Stimulated activated CD8-positive, alpha-beta memory T cell treated with anti-CD3 and anti-CD28 coated beads, Interleukin-2, amount 100 ng/mL, for 48 hours (primary cell): ENCODE results near the gene BIVM.

Experiments used
- DNase-seq, 2 donors: peaks; one replicate each; pipeline ENCODE4 v3.0.0-alpha.2; 2020; ENCODE audit warnings: low read depth in 2 of 2

The BIVM gene

DNA sequence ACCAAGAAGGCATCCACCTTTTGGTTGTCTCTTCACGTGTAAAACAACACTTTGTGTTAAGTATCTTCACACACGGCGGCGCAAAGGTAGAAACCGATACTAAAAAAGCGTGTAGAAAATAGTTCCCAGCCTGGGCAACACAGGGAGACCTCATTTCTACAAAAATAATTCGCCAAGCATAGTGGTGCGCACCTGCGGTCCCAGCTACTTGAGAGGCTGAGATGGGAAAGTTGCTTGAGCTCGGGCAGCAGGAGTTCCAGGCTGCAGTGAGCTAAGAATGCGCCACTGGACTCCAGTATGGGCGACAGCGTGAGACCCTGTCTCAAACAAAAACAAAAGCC lies 46.3 kb downstream of the BIVM start:
- DNase-seq = no peak

DNA sequence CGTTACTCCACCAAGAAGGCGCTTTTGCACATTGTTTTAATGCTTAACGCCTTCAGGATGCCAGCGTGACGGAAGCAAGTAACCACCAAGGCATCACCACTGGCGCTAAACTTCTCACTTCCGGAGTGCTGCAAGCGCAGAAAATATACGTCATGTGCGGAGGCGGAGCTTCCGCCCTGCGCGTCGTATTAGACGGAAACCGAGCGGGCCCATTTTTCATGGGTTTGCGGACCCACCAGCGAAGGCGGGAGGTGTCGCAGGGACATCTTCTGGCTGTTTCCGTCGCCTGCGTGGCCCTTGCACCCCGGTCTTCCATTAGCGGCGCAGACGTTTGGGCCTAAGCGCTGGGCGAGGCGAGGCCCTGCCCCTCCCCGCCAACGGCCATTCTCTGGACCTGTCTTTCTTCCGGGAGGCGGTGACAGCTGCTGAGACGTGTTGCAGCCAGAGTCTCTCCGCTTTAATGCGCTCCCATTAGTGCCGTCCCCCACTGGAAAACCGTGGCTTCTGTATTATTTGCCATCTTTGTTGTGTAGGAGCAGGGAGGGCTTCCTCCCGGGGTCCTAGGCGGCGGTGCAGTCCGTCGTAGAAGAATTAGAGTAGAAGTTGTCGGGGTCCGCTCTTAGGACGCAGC lies 46.8 kb downstream of the BIVM start, which contains the start of gene ERCC5:
Gene ERCC5, plus strand, starts transcription at position 403 of the 631 bp plus-strand sequence. CDS start 235 bp downstream, outside the sequence.
- DNase-seq = peak; percentile 89 to 93

DNA sequence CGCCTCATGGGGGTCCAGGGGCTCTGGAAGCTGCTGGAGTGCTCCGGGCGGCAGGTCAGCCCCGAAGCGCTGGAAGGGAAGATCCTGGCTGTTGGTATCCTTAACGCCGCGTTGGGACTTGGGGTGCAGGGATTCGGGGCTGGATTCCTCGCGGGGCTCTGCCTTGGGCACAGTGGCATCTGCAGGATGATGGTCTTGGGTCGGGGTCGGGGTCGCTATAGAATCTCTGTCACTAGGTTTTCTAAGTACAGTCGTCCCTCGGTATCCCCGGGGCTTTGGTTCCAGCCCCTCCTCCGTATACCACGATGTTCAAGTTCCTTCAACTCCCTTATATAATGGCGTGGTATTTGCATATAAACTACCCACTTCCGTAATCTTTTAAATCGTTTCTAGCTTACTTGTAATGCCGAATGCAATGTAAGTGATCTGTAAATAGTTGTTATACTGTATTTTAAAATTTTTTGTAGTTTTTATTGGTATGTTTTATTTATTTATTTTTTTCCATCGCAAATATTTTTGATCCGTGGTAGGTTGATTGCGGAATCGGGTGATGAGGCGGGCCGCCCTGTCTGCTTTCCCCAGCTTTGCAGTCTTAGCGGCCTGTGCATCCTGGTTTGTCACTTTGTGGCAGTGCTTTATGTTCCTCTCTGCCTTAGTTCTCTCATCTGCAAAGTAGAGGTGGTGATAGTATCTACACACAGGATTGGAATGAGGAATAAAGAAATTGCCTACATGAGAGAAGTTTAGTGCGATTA lies 47.5 kb downstream of the BIVM start:
- DNase-seq = no peak

DNA sequence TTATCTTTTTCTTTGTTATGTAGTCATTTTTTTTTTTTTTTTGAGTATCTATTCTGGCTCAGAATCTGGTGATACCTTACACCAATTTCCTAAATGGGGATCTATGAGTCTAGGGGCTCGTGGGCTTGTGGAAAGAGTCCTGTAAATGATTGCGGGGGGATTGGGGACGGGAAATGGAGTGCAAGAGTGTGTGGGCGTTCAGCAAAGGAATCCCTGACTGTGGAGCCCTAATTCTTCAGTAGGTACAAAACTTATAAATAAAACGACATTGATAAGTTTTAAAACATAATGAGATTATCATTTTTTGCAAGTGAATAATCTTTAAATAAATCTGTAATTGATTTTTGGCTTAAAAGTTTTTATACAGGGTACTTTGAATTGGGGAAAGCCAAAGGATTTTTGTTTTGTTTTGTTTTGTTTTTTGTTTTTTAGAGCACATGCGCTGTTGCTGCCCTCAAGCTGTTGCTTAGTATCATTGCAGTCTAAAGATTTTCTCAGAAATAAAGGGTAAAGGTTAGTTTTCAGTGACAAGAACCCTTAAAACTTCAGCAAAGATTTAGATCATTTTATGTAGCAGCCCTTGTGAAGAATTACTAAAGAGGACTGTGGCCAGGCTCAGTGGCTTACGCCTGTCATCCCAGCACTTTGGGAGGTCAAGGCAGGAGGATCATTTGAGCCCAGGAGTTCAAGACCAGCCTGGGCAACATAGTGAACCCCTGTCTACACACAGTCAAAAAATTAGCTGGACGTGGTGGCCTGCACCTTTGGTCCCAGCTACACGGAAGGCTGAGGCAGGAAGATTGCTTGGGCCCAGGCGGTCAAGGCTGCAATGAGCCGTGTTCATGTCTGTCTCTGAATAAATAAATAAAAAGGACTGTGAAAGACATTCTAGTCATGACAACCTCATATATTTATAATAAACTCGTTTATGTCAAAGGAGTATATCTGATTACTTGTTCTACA lies 48.6 kb downstream of the BIVM start:
- no peak for DNase-seq

DNA sequence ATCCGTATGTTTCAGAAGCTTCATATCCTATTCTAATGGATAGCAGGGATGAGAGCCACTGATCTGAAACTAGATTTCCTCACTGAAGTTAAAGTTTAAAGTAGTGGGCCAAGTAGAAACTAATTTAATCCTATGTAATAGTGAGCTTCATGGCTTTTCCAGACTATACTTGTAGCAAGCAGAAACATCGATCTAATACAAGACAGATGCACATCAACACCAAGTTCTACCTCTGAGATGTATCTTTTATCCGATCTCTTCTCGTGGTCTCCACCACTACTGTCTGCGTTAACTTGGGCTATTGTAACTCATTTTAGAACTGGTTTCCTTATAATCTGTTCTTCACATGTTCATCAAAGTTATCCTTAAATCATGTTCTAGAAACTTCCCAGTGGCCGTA lies 50.0 kb downstream of the BIVM start:
- no peak for DNase-seq

DNA sequence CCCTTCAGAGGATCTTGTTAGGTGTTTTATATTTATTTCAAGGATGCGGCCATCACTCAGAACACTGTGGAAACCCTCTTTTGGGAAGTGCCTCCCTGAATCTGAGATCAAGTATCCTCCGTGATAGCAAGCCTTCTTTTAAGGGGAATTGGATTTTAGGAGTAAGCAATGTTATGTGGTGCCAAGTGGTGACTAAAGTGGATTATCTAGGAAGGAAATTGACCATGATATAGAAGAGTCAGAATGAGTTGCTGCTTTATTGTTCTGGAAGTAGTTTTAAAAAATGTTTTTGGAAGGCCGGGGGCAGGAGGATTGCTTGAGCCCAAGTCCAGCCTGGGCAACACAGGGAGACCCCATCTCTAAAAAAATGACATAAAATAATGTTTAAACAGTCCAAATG lies 53.6 kb downstream of the BIVM start:
- DNase-seq = no peak

DNA sequence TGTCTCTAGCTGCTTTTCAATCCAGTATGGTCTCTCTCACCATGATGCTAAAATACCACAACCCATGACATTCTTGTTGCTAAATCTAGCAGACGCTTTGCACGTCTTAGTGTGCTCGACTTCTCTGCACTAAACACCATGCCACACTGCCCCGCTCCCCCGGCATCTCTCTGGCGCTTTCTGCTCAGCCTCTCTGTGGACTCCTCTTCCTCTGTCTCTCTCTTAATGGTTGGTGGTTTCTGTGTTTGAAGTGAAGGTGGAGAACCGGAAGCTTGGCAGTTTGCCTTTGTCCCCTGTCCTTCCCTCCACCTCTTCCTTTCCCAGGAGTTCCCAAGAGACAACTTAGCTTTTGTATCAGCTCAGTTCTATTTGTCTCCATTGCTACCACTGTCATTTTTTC lies 55.8 kb downstream of the BIVM start:
- DNase-seq = no peak

DNA sequence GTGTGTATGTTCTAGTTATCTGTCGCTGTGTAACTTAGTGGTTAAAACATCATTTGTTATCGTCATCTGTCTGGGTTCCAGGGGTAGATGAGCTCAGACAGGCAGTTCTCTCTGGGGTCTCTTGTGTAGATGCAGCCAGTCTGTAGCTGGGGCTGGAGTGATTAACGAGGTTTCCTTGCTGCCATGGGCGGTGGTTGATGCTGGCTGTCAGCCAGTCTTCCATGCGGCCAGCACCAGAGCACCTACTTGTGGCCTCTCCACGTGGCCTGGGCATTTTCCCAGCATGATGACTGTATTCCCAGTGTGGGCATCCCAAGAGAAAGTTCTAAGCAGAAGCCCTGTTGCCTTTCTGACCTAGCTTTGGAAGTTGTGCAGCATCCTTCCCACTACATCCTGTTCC lies 57.6 kb downstream of the BIVM start:
- no peak for DNase-seq

DNA sequence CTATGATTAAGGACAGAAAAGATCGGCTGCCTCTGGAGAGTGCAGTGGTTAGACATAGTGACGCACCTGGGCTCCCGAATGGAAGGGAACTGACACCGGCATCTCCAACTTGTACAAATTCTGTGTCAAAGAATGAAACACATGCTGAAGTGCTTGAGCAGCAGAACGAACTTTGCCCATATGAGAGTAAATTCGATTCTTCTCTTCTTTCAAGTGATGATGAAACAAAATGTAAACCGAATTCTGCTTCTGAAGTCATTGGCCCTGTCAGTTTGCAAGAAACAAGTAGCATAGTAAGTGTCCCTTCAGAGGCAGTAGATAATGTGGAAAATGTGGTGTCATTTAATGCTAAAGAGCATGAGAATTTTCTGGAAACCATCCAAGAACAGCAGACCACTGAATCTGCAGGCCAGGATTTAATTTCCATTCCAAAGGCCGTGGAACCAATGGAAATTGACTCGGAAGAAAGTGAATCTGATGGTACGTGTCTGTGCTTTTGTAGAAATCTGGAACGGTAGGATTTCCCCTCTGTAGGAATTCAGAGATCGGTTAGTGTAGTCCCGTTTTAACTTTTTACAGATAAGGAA lies 63.8 kb downstream of the BIVM start:
- no peak for DNase-seq

DNA sequence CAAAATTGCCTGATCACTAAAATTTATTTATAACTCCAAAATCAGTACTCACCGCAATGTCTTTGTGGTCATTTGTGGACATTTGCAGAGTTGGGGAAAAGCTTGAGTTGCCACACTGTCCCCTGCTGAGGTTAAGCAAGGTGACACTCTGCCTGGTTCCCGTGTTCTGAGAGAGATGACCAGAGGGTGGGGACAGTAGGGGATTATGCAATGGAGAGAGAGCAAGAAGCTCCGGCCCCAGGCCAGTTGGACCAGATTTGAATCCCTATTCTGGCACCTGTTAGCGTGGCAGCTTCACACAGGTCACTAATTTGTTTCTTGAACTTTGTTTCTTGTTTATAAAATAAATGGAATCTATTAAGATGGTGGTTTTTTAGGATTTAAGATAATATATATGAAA lies 64.7 kb downstream of the BIVM start:
- no peak for DNase-seq

DNA sequence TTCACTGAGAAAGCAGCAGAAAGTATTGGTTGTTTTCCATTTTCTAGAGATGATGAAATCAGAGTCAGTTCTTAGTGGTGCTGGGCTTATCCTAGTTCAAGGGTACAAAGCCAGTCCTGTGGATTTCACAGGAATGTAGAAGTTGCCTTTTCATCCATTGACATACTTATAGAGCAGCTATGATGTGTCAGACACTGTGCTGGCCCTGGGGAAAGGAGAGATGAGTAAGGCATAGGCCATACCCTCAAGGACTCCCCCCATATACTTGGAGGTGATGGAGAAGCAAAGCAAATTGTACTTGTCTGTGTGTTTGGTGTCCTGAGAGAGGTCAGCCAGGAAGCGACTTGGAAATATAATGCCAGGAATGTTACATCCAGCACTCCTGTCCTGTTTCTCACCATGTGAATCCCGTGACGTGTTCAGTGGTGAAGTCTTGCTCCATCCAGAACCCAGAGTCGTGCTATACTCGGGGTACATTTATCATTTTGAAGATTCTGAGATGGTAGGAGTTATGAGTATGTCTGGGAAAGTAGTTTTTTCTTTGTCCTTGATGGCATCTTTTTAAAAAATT lies 69.5 kb downstream of the BIVM start:
- no peak for DNase-seq

DNA sequence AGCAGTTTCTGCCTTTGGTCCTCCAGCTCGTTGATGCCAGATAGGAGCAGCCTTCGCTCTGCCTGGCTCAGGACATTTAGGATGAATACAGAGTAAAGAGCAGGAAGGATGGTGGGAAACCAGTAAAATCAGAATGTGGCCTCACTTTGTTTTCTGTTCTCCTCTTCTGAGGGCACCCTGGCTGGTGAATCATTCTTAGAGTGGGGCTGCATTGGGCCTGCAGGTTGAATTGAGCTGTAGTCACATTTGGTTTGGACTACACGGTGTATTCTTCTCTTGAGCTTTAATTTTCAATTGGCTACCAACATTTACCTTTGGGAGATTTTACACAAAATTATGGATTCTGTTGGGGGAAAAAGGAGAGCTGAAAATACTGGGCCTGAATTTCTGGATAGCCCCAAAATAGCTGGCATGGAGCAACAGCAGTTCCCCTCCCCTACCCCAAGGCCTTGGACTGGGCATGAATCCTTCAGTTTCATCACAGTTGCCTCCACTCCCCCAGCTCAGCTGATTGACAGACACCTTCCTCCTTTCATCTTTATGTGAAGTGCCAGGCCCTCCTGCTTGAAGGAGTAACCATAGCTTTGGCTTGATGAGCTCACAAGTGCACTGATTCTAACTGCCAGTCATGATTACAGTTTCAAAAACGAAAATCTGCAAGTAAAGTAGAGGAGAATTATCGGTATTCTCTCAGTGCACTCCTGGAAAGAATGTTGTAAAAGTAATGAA lies 71.2 kb downstream of the BIVM start:
- no peak for DNase-seq

DNA sequence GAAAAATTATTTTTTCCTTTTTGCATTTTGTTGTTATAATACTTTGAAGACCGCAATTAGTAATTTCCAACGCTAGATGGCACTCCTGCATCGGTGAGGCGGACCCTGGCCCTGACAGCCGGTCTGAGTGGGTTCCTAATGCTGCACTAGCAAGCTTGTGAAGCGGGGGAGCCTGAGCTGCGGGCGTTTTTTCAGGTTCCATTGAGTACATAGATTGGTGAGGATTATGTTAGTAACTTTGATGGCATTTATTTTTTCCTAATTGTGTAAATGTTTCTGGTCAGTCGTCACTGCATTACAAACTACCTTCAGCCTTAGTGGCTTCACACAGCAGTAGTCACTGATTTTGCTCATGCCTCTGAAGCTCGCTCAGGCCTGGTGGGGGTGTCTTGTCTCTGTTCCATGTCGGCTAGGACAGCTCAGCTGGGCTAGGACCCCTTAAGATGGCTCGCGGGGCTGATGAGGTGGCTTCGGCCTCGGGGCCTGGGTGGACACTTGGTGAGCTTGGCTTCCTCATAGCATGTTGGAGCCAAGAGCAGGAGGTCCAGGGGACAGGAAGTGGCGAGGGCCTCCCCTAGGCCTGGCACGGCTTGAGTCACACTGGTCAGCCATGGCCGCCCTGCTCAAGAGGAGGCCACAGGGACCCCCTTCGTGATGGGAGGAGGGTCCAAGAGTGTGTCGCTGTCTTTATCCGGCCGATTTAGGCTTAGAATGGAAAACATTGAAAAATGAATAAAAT lies 71.9 kb downstream of the BIVM start:
- peak in 1 of 2 donors; percentile 13 for DNase-seq

DNA sequence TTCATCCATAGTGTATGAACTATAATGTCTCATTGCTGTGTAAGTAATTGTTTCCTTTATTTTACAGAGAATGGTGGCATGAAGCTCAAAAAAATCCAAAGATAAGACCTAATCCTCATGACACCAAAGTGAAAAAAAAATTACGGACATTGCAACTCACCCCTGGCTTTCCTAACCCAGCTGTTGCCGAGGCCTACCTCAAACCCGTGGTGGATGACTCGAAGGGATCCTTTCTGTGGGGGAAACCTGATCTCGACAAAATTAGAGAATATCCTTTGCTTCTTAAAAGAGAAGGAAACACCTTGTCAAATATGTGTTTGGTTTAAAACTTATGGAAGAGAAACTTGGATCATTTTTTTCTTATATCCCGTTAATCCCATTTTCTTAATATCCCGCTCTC lies 73.2 kb downstream of the BIVM start:
- no peak for DNase-seq

DNA sequence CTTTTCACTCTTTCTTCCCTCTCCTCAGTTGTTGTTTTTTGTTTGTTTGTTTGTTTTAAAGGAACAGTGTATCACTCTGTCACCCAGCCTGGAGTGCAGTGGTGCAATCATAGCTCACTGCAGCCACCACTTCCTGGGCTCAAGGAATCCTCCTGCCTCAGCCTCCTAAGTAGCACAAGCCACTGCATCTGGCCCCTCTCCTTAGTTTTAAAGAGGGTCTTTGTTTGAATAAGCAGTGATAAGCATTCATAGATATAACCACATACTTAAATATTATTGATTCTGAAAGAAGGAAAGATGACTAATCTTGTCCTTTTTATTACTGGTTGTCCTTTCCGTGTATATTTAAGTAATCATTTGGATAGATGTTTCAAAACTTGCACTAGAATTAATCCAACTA lies 73.6 kb downstream of the BIVM start:
- DNase-seq = no peak

DNA sequence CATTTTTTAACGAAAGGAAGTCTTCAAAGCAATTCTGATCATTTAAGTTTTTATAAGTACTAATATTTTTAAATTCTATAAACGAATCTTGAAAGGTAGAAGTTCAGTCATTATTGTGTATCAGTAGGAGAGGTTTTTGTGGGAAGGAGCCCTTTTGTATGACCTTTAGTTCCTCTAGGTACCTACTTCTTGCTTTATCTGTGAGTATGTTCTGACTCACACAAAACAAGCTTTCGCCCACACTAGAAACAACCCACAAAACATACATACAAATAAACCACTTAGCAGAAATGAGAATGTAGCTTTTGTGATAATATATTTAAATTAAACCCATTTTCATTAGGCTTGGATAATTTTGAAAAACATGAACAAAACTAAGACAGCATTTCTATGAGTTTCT lies 74.7 kb downstream of the BIVM start:
- DNase-seq = no peak

DNA sequence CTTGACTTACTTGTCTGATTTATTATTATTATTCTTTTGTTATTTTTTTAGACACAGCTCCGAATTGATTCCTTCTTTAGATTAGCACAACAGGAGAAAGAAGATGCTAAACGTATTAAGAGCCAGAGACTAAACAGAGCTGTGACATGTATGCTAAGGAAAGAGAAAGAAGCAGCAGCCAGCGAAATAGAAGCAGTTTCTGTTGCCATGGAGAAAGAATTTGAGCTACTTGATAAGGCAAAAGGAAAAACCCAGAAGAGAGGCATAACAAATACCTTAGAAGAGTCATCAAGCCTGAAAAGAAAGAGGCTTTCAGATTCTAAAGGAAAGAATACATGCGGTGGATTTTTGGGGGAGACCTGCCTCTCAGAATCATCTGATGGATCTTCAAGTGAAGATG lies 76.3 kb downstream of the BIVM start:
- DNase-seq = no peak

DNA sequence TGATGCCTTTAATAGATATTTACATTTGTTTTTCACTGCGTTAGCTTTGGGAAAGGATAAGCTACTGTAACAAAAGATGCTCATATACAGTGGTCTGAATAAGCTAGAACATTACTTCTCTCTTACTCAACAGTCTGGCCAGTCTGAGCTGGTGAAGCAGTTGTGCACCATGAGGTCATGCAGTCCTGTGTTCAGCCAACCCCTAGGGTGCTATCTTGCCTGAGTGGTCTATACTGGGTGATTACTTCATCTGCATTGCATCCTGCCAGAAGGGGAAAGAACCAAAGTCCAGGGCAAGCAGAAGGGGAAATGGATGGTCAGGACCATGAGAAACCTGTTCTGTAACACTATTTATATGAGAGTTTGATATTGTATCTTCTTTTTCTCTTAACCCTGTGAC lies 78.4 kb downstream of the BIVM start:
- no peak for DNase-seq

DNA sequence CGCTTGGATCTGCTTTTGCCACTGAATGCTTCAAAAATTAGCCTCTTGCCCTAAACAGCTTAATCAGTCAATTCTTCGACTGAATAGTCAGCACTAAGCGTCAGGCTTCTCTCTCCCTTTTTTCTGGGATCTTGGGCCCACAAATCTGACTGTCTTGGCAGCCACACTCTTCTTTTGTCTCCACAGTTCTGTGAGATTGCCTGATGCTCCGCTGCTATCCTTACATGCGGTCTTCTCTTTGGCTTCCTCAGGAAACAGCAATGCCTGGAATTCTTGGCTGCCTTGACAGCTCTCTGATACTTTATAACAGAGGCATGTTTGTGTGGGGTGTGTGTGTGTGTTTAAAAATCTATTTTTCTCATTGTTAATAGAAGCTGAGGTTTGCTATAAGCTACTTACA lies 79.6 kb downstream of the BIVM start:
- no peak for DNase-seq

DNA sequence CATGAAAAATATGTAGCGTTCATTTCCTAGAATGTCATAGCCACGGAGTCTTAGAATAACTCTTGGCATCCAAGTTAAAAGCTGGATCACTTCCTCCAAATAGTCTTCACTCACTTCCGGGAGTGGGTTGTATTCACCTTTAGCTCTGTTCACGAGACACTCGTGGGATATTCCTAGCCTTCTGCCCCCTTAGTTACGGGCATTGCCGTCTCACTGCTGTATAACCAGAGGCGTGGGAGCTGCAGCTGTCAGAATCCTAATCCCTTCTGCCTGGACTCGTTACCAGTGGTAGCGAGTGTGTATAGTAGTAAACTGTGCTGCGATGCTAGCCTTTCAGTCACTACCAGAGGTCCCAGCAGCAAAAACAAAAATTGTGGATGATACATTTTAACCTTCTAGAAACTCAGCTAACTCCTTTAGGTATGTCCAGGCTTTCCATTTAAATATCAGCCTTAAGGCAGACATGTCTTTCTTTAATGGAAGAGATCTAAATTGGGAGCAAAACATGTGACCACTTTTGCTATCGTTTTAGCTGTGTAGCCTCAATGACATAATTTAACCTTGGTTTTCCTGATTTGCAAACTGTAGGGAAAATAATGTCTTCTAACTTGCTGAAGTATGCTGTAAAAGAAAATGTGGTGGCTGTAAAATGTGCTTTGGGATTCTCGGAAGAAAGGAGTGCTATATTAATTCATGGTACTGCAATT lies 81.0 kb downstream of the BIVM start:
- no peak for DNase-seq
